HG03469 (cell line): ENCODE measurements around the gene FHOD3.
"Not testable (repeated sequence)": the region's sequence is repeated elsewhere in the genome, so short reads cannot be mapped to it uniquely, and the experiment has no call there.

Source experiments
- ATAC-seq: cut with Tn5 transposase; IDR thresholded peaks from one replicate; pipeline ENCODE4 v1.9.1; 2021; ENCODE audit warnings: mild to moderate bottlenecking, moderate library complexity, moderate number of reproducible peaks; ENCODE audit not compliant: unreplicated experiment

Gene FHOD3

DNA sequence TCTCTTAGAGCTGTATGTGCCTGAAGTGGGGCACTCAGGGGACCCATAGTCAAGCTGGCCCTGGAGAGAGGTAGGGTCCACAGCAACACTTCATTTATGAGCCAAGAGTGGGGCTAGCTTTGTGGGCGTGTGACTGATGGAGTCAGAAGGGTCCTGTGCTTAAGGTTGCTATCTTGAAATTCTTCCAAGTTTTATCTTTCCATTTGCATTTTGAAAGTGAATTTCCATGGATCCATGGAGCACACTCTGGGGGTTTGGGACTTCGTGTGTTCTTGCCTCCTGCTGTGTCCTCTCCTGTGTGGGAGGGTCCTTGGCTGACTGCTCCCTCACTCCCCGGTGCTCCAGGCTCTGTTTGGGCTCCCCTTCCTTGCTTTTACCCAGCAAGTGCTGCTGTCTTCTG, 50.8 kb downstream of the FHOD3 start:
- no peak for ATAC-seq

- ATAC-seq = no peak
These were observed 51.5 kb downstream of the FHOD3 start for GRCh38 chr18:36348971-36349417.

DNA sequence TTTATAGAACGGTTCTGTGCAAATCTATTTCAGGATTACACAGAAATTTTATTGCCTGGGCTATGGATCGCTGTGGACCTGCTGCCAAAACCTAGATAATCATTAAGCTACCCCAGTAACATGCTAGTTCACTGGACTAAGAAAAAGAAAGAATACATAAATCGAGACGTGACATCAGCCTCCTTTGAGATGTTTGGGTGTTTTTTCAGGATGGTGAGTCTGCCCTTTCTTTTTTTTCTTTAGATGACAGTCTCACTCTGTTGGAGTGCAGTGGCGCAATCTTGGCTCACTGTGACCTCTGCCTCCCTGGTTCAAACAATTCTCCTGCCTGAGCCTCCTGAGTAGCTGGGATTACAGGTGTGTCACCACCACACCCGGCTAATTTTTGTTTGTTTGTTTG, 52.0 kb downstream of the FHOD3 start:
- no peak for ATAC-seq

GRCh38 chr18:36350251-36350651, 52.7 kb downstream of the FHOD3 start:
- no peak for ATAC-seq

DNA sequence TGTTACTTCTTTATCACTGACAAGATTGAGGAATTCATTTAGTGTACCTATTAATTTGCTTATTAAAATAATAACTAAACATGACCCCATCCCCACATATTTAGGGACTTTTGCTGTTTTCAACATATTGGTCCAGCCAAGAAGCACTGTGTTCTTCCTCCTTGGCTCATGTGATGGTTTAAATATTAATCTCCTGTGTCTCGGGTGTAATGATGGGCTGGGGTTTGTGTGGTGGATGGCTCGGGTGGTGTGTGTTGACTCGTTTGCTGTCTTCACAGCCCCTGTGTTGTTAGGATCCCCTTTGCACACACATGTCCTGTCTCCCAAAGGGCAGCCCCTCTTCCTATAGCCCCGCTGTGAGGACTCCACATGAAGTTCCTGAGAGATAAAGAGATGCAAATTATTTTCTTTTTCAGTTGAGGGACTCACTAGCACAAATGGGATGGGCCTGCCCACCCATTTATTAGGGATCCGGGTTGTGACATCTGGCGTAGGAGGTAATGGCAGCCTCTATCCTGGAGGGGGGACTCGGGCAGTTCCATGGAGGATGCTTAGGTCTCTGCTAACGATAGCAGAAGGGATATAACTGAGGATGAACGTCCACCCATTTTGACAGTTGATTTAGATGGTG, 53.4 kb downstream of the FHOD3 start:
- no peak for ATAC-seq

DNA sequence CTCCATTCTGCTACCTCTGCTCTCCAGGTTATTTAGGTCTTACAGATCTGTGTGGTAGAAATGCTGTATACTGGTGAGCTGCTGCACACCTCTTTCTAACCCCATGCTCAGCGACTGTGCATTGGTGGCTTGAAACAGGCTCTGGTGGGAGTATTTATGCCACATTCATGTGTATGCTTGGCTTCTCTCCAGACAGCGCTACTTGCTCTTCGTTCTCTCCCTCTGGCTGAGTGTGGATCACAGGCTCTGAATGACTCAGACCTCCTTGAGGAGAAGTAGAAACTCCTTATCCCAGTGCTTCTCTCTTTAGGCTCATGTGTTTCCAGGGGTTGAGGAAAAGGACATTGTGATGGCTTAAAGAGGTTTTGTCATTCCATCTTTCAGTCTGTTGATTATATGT, 54.9 kb downstream of the FHOD3 start:
- no peak for ATAC-seq

- ATAC-seq = no peak
These were observed 57.5 kb downstream of the FHOD3 start for GRCh38 chr18:36354989-36355388.

- no peak for ATAC-seq
These were observed 58.0 kb downstream of the FHOD3 start for GRCh38 chr18:36355511-36355910.

GRCh38 chr18:36356741-36357140, 59.2 kb downstream of the FHOD3 start:
- not testable (repeated sequence) for ATAC-seq

DNA sequence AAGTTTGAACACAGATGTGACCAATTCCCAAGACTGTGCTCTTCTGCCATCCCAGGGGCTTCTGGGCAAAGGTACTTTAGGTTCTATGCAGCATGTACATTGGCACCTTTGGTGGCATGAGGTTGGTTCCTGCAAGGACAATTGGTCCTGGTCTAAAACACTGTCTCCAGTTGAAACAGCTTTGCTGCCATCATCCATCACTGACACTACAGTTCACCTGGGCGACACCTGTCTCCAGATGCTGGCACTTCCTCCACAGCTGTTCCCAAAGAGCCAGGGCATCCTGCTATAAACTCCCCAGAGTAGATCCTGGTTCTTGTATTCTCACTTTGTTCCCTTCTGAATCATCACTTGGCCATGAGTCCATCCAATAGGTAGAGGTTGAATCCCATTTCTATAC, 60.6 kb downstream of the FHOD3 start:
- no peak for ATAC-seq

DNA sequence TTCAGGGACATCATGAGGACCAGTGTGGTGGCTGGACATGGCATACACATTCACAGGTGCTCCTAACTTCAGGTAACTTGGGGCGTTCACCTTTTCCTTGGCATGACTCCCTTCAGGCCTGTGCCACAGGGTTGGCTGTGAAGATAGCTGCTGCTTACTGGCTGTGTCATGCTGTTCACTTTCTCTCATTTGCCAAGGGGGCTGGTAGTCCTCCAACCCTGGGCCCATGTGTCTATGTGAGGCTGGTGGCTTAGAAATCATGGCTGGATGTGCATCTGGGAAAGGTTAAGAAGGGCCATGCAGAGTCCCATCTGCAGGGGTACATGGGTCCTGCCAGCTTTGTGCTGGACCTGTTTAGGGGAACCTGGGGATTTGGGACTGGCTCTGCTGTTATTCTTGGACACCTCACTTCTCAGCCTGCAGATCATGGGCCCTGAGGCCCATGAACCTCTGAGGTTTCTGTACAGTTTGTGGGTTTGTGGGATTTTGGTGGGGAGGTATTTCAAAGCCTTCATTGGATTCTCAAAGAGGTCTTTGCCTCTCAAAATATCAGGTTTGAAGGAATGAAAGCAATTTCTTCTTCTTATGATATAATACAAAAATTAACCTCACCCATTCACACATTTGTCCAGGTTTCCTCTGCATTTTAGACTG, 62.9 kb downstream of the FHOD3 start:
- ATAC-seq = no peak

DNA sequence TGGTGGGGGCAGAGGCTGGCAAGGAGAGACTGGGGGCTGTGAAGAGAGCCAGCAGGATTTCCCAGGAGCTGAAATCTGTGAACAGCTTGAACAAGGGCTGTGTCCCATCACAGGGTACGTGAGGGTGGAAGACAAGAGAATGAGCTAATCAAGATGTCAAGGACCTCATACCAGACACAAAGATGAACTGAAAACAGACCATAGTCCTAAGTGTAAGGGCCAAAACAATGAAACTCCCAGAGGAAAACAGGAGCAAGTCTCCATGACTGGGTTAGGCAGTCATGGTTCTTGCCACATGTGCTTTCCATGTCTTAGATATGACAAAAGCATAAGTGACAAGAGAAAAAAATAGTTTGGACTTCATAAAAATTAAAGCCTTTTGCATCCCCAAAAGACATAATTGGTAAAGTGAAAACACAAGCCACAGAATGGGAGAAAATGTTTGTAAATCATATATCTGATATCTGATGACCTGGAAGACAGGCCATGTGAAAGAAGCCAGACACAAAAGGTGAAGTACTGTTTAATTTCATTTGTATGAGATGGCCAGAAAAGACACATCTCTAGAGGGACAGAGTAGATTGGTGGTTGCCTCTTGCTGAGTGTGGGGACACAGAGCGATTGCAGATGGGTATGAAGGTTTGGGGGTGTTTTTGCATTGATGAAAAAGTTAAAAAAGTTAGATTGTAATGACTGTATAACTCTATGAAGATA, 67.6 kb downstream of the FHOD3 start:
- no peak for ATAC-seq

- ATAC-seq = no peak
These were observed 68.6 kb downstream of the FHOD3 start for GRCh38 chr18:36365836-36366775.

- peak; percentile 81 for ATAC-seq
These were observed 69.7 kb downstream of the FHOD3 start for GRCh38 chr18:36366994-36367839.

DNA sequence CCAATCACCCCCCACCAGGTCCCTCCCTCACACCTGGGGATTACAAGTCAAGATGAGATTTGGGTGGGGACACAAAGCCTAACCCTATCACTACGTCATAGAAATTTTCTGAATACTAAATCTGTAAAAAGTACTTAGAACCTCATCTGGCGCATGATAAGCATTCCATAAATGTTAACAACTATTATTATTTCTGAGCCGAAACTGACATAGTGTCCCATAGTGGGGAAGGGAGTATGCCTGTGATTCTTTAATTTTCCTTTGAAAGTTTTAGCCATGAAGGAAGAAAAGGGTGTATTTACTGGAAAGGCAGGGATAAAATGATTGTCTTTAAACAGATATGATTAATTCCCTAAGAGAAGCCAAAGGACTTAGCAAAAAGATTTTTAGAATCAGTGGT, 71.4 kb downstream of the FHOD3 start:
- no peak for ATAC-seq

DNA sequence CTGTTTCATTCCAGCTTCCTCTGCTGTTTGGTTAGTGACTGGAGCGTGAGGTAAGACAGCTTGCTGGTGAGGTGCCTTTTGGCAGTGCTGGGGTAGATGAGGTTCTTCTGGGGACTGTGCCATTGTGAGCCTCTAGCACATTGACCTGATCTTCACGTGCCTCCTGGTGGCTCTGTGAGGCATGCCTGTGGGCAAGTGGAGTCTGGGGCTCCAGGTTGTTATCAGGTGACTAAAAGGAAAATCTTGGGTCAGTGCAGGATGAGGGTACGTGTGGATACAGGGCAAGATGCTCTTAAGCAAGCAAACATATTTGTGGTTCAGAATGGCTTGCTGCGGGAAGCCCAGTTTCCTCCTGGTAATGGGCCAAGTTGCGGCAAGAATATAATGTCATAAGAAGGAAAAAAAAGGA, 75.4 kb downstream of the FHOD3 start:
- ATAC-seq = no peak

DNA sequence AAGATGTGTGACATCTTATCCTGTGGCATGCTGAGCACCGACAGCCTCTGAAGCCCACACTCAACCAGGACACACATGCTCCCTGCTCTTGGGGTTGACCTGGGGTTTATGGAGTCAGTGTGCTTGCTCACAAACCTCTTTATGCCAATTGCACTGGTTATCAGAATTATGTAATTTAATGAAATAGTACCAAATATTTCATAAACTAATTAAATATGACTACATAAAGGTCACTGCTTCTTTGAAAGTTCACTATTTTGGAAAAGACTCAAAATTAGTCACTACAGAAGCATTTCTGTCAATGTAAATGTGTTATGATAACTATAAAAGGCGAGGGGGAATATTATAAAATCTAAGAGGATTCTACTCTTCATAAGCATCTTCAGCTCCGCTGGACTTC, 76.7 kb downstream of the FHOD3 start:
- ATAC-seq = no peak

DNA sequence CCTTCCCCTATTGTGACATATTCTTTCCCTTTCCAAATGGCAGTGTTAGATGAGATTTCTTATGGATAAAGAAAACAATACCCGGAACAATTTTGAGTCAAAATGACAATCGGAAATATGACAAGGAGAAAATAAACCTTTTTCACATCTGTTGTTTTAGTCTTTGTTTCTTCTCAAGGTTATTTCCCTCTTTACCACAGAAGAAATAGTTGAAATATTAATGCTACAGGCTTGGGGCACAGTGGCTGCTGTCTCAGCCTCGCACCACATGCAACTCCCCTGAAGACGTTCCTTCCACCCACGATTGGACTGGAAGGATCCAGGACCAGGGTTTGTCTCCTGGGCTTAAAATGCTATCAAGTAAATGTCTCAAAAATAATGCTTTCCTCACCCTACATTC, 77.6 kb downstream of the FHOD3 start:
- no peak for ATAC-seq

DNA sequence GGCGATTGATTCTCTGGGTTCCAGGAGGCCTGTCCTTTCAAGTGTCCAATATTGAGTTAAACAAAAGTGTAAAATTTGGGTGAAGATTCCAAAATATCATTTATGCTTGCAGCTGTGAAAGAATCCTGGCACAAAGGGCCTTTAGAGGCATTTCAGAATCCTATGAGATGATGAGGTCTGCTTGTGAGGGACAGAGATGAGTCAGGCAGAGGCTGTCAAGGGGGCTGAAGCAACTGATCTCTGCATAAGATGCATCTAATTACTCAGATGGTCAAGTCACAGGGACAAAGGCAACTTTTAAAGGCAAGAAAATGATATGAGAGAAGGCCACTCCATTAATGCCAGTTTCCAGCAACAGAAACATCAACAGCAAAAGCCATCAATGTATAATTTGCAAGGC, 78.8 kb downstream of the FHOD3 start:
- no peak for ATAC-seq

GRCh38 chr18:36377626-36378025, 80.1 kb downstream of the FHOD3 start:
- ATAC-seq = no peak
